NCI-H69 (cell line): Measurements from ENCODE around the gene NPR2.

Experiments
- DNase-seq: peaks from one replicate; lab custom pipeline; 2025; lab: John Stamatoyannopoulos, UW

The NPR2 gene

DNA sequence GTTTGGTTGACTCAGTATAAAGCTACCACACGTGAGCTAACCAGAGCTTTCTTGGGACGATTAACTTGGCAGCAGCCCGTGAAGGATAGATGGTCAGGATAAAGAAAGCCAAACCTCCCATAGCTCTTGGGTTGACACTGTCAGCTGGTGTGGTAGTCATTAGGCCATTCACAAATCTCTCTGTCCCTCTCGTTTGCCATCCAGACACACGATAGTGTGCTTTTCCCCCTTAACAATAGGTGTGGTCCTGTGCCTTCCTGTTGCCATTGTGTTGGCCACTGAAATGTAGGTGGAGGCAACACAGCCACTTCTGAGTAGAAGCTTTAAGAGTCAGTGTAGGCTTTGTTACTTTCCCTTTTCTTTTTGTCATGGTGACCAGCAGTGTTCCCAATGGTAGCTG is 67.1 kb downstream of the NPR2 start:
- no peak for DNase-seq
